ENCODE results near the gene TRPM3. TPM values are rescaled to one million over a fixed set of nuclear protein-coding genes. Genes with fewer than 3 reads are reported as not detected.

Gene TRPM3
- total RNA-seq (4.6 TPM), polyA plus RNA-seq (0.14 TPM)
- long read RNA-seq, donor 1: 0 reads
- long read RNA-seq, donor 2: 0 reads
- long read RNA-seq, donor 3: 0 reads
- long read RNA-seq, donor 4: 0 reads
- long read RNA-seq, donor 5, partial matches to known transcripts: 0 of 1 reads
- long read RNA-seq, donor 5, other reads (novel, unspliced or antisense): 0 of 1 reads
- long read RNA-seq, donor 6, partial matches to known transcripts: 0 of 2 reads
- long read RNA-seq, donor 6, other reads (novel, unspliced or antisense): 0 of 2 reads
- long read RNA-seq, donor 7: 0 reads
- long read RNA-seq, donor 8: 0 reads
- long read RNA-seq, donor 9: 0 reads
- long read RNA-seq, donor 10: 0 reads

DNA sequence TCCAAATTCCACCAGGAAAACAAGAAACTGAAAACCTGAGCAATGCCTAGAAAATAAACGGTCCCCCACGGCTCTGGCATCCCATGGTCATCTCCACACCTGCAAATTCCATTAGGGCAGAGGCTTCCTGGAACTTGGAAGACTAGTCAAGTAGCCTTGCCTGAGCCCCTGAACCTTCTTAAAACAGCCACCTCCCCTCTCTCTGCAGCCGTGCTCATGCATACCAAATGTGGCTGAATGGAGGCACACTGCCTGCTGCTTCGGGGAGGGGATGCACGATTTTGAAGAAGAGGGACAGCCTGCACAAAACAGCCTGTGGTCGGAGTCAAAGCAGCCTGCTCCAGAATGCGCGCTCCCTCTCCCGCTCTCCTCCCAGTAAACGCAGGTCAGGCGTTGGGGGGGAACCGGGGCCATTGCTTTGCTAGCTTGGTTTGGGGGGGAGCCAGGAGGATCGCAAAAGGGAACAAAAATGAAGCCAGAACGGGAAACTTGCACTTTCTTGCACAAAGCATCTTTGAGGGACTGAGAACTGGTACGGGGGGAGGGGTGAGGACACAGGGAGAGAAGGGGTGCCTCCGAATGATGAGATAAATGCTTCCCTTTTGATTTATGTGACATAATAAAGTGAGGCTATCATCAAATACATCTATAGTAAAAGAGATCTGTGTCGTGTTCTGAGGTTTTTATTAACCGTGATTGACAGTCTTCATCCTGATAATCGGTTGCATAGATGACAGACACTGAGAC is at the start of gene TRPM3:
Gene TRPM3 (minus strand): TSS at position 347 of the 747 bp plus-strand sequence. CDS start 267 bp downstream, at position 80.
- DNase-seq (ENCODE audit: low read depth in 6 of 9, low spot score in 9 of 9): no peak
- no peaks in the 10 kb centered on the region for H3K9me3 ChIP-seq (ENCODE audit: control insufficient read depth in 2 of 2, insufficient read depth in 1 of 2, low read length in 1 of 2)
- WGBS: 12% methylated on average over 19 of the region's 19 CpGs

GRCh38 chr9:71168418-71168817 is 47.0 kb upstream of the TRPM3 start:
- no peak overlapping the region for H3K4me3 ChIP-seq (ENCODE audit: low read length in 2 of 2)

More for the DNA sequence above, at the start of gene TRPM3:
- peaks cover 0 to 8% of the 10 kb centered on the region in 2 donors for H3K27me3 ChIP-seq (ENCODE audit: control insufficient read depth in 2 of 2, insufficient read depth in 1 of 2, low read length in 1 of 2)
- H3K27ac ChIP-seq (ENCODE audit: low read depth in 1 of 2, low read length in 1 of 2): no peak within 1 kb of the TSS
- no peak within 1 kb of the TSS for H3K4me3 ChIP-seq (ENCODE audit: low read length in 2 of 2)
- no peaks in the 10 kb centered on the region for H3K4me1 ChIP-seq (ENCODE audit: control insufficient read depth in 2 of 2, insufficient read depth in 2 of 2, low read length in 2 of 2)
- H3K36me3 ChIP-seq (ENCODE audit: control insufficient read depth in 2 of 2, insufficient read depth in 2 of 2, low read length in 1 of 2): no peaks in the 10 kb centered on the region

GRCh38 chr9:71162126-71162525 is 40.7 kb upstream of the TRPM3 start:
- WGBS: 53% methylated on average over 2 of the region's 2 CpGs
- Histone ChIP-seq H3K4me3 (ENCODE audit: low read length in 2 of 2) (no peak overlapping the region), H3K27me3 (ENCODE audit: control insufficient read depth in 2 of 2, insufficient read depth in 1 of 2, low read length in 1 of 2) (no peaks in the 10 kb centered on the region), H3K9me3 (ENCODE audit: control insufficient read depth in 2 of 2, insufficient read depth in 1 of 2, low read length in 1 of 2) (no peaks in the 10 kb centered on the region), H3K36me3 (ENCODE audit: control insufficient read depth in 2 of 2, insufficient read depth in 2 of 2, low read length in 1 of 2) (no peaks in the 10 kb centered on the region), H3K27ac (ENCODE audit: low read depth in 1 of 2, low read length in 1 of 2) (no peak overlapping the region), H3K4me1 (ENCODE audit: control insufficient read depth in 2 of 2, insufficient read depth in 2 of 2, low read length in 2 of 2) (no peaks in the 10 kb centered on the region)
- no peak for DNase-seq (ENCODE audit: low read depth in 6 of 9, low spot score in 9 of 9)

More at GRCh38 chr9:71168418-71168817, 47.0 kb upstream of the TRPM3 start:
- Histone ChIP-seq H3K4me1 (ENCODE audit: control insufficient read depth in 2 of 2, insufficient read depth in 2 of 2, low read length in 2 of 2) (no peaks in the 10 kb centered on the region), H3K36me3 (ENCODE audit: control insufficient read depth in 2 of 2, insufficient read depth in 2 of 2, low read length in 1 of 2) (no peaks in the 10 kb centered on the region), H3K27me3 (ENCODE audit: control insufficient read depth in 2 of 2, insufficient read depth in 1 of 2, low read length in 1 of 2) (no peaks in the 10 kb centered on the region), H3K9me3 (ENCODE audit: control insufficient read depth in 2 of 2, insufficient read depth in 1 of 2, low read length in 1 of 2) (no peaks in the 10 kb centered on the region), H3K27ac (ENCODE audit: low read depth in 1 of 2, low read length in 1 of 2) (no peak overlapping the region)
- no peak for DNase-seq (ENCODE audit: low read depth in 6 of 9, low spot score in 9 of 9)

GRCh38 chr9:71157731-71158130 is 36.3 kb upstream of the TRPM3 start:
- no peak overlapping the region for H3K4me3 ChIP-seq (ENCODE audit: low read length in 2 of 2)
- no peak for DNase-seq (ENCODE audit: low read depth in 6 of 9, low spot score in 9 of 9)
- 85% methylated on average over 1 of the region's 1 CpG for WGBS
- H3K36me3 ChIP-seq (ENCODE audit: control insufficient read depth in 2 of 2, insufficient read depth in 2 of 2, low read length in 1 of 2): no peaks in the 10 kb centered on the region
- H3K9me3 ChIP-seq (ENCODE audit: control insufficient read depth in 2 of 2, insufficient read depth in 1 of 2, low read length in 1 of 2): no peaks in the 10 kb centered on the region
- no peaks in the 10 kb centered on the region for H3K4me1 ChIP-seq (ENCODE audit: control insufficient read depth in 2 of 2, insufficient read depth in 2 of 2, low read length in 2 of 2)
- no peak overlapping the region for H3K27ac ChIP-seq (ENCODE audit: low read depth in 1 of 2, low read length in 1 of 2)
- no peaks in the 10 kb centered on the region for H3K27me3 ChIP-seq (ENCODE audit: control insufficient read depth in 2 of 2, insufficient read depth in 1 of 2, low read length in 1 of 2)

- Histone ChIP-seq H3K27ac (ENCODE audit: low read depth in 1 of 2, low read length in 1 of 2) (no peak overlapping the region), H3K9me3 (ENCODE audit: control insufficient read depth in 2 of 2, insufficient read depth in 1 of 2, low read length in 1 of 2) (peaks cover 0 to 2% of the 10 kb centered on the region in 2 donors), H3K36me3 (ENCODE audit: control insufficient read depth in 2 of 2, insufficient read depth in 2 of 2, low read length in 1 of 2) (no peaks in the 10 kb centered on the region), H3K27me3 (ENCODE audit: control insufficient read depth in 2 of 2, insufficient read depth in 1 of 2, low read length in 1 of 2) (no peaks in the 10 kb centered on the region), H3K4me3 (ENCODE audit: low read length in 2 of 2) (no peak overlapping the region), H3K4me1 (ENCODE audit: control insufficient read depth in 2 of 2, insufficient read depth in 2 of 2, low read length in 2 of 2) (no peaks in the 10 kb centered on the region)
- 87% methylated on average over 2 of the region's 2 CpGs for WGBS
- no peak for DNase-seq (ENCODE audit: low read depth in 6 of 9, low spot score in 9 of 9)
Observed at GRCh38 chr9:71147368-71147767, 25.9 kb upstream of the TRPM3 start.

- no peaks in the 10 kb centered on the region for H3K4me1 ChIP-seq (ENCODE audit: control insufficient read depth in 2 of 2, insufficient read depth in 2 of 2, low read length in 2 of 2)
- no peak for DNase-seq (ENCODE audit: low read depth in 6 of 9, low spot score in 9 of 9)
- H3K9me3 ChIP-seq (ENCODE audit: control insufficient read depth in 2 of 2, insufficient read depth in 1 of 2, low read length in 1 of 2): peaks cover 0 to 2% of the 10 kb centered on the region in 2 donors
- no peak overlapping the region for H3K27ac ChIP-seq (ENCODE audit: low read depth in 1 of 2, low read length in 1 of 2)
- no peaks in the 10 kb centered on the region for H3K36me3 ChIP-seq (ENCODE audit: control insufficient read depth in 2 of 2, insufficient read depth in 2 of 2, low read length in 1 of 2)
- no peaks in the 10 kb centered on the region for H3K27me3 ChIP-seq (ENCODE audit: control insufficient read depth in 2 of 2, insufficient read depth in 1 of 2, low read length in 1 of 2)
- H3K4me3 ChIP-seq (ENCODE audit: low read length in 2 of 2): no peak overlapping the region
- 36% methylated on average over 1 of the region's 1 CpG for WGBS
Observed at GRCh38 chr9:71146511-71146910, 25.1 kb upstream of the TRPM3 start.

GRCh38 chr9:71145179-71145578 is 23.8 kb upstream of the TRPM3 start:
- Histone ChIP-seq H3K4me1 (ENCODE audit: control insufficient read depth in 2 of 2, insufficient read depth in 2 of 2, low read length in 2 of 2) (no peaks in the 10 kb centered on the region), H3K4me3 (ENCODE audit: low read length in 2 of 2) (no peak overlapping the region), H3K9me3 (ENCODE audit: control insufficient read depth in 2 of 2, insufficient read depth in 1 of 2, low read length in 1 of 2) (peaks cover 0 to 2% of the 10 kb centered on the region in 2 donors), H3K36me3 (ENCODE audit: control insufficient read depth in 2 of 2, insufficient read depth in 2 of 2, low read length in 1 of 2) (no peaks in the 10 kb centered on the region), H3K27me3 (ENCODE audit: control insufficient read depth in 2 of 2, insufficient read depth in 1 of 2, low read length in 1 of 2) (no peaks in the 10 kb centered on the region), H3K27ac (ENCODE audit: low read depth in 1 of 2, low read length in 1 of 2) (no peak overlapping the region)
- DNase-seq (ENCODE audit: low read depth in 6 of 9, low spot score in 9 of 9): no peak
- WGBS: 33% methylated on average over 1 of the region's 1 CpG

- Histone ChIP-seq H3K27ac (ENCODE audit: low read depth in 1 of 2, low read length in 1 of 2) (no peak overlapping the region), H3K36me3 (ENCODE audit: control insufficient read depth in 2 of 2, insufficient read depth in 2 of 2, low read length in 1 of 2) (no peaks in the 10 kb centered on the region), H3K4me3 (ENCODE audit: low read length in 2 of 2) (no peak overlapping the region), H3K27me3 (ENCODE audit: control insufficient read depth in 2 of 2, insufficient read depth in 1 of 2, low read length in 1 of 2) (no peaks in the 10 kb centered on the region), H3K9me3 (ENCODE audit: control insufficient read depth in 2 of 2, insufficient read depth in 1 of 2, low read length in 1 of 2) (peaks cover 0 to 2% of the 10 kb centered on the region in 2 donors), H3K4me1 (ENCODE audit: control insufficient read depth in 2 of 2, insufficient read depth in 2 of 2, low read length in 2 of 2) (no peaks in the 10 kb centered on the region)
- no peak for DNase-seq (ENCODE audit: low read depth in 6 of 9, low spot score in 9 of 9)
- 57% methylated on average over 2 of the region's 2 CpGs for WGBS
Observed at GRCh38 chr9:71144495-71144894, 23.1 kb upstream of the TRPM3 start.

GRCh38 chr9:71136696-71137095 is 15.3 kb upstream of the TRPM3 start:
- Histone ChIP-seq H3K27me3 (ENCODE audit: control insufficient read depth in 2 of 2, insufficient read depth in 1 of 2, low read length in 1 of 2) (no peaks in the 10 kb centered on the region), H3K27ac (ENCODE audit: low read depth in 1 of 2, low read length in 1 of 2) (no peak overlapping the region), H3K4me1 (ENCODE audit: control insufficient read depth in 2 of 2, insufficient read depth in 2 of 2, low read length in 2 of 2) (no peaks in the 10 kb centered on the region), H3K4me3 (ENCODE audit: low read length in 2 of 2) (no peak overlapping the region), H3K36me3 (ENCODE audit: control insufficient read depth in 2 of 2, insufficient read depth in 2 of 2, low read length in 1 of 2) (no peaks in the 10 kb centered on the region), H3K9me3 (ENCODE audit: control insufficient read depth in 2 of 2, insufficient read depth in 1 of 2, low read length in 1 of 2) (no peaks in the 10 kb centered on the region)
- DNase-seq (ENCODE audit: low read depth in 6 of 9, low spot score in 9 of 9): no peak
- 95% methylated on average over 6 of the region's 6 CpGs for WGBS
